ENCODE measurements around the gene FOXN3.

DNA sequence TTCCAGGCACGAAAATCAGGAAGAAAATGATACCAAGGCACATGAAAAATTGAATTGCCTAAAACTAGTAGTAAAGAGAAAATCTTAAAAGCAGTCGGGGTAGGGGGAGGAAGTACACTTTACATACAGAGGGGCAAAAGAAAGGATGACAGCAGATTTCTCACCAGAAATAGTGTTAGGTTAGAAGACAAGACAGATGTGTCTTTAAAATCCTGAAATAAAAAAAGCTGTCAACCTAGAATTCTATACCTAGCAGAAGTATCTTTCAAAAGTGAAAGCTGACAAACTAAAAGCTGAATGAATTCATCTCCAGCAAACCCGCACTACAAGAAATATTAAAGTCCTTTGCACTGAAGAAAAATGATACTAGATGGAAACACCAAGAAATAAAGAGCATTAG, 280.4 kb downstream of the FOXN3 start:
- TF ChIP-seq, protein P1, sequence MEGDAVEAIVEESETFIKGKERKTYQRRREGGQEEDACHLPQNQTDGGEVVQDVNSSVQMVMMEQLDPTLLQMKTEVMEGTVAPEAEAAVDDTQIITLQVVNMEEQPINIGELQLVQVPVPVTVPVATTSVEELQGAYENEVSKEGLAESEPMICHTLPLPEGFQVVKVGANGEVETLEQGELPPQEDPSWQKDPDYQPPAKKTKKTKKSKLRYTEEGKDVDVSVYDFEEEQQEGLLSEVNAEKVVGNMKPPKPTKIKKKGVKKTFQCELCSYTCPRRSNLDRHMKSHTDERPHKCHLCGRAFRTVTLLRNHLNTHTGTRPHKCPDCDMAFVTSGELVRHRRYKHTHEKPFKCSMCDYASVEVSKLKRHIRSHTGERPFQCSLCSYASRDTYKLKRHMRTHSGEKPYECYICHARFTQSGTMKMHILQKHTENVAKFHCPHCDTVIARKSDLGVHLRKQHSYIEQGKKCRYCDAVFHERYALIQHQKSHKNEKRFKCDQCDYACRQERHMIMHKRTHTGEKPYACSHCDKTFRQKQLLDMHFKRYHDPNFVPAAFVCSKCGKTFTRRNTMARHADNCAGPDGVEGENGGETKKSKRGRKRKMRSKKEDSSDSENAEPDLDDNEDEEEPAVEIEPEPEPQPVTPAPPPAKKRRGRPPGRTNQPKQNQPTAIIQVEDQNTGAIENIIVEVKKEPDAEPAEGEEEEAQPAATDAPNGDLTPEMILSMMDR (IDR thresholded peaks at IDR 0.05): no peak
- TF ChIP-seq POLR2AphosphoS5 (IDR thresholded peaks at IDR 0.05) (no peak), POLR2A (IDR thresholded peaks at IDR 0.05) (no peak)

Data from transverse colon (tissue), 4 donors.